K562 (cell line): ENCODE measurements around the gene PTP4A1. TPM values are rescaled to one million over a fixed set of nuclear protein-coding genes. Genes with fewer than 3 reads are reported as not detected.
A peak's percentile ranks its signal among the peaks of the same experiment; 100 is the strongest.

Experiments used
- EP400 ChIP-seq: fragments of 450-650 bp; IDR thresholded peaks from 2 replicates; pipeline ENCODE4 v1.6.1; 2017; ENCODE audit warnings: antibody characterized with exemption, mild to moderate bottlenecking, moderate library complexity
- FOXM1 ChIP-seq, 2 experiments: fragments of 450-650 bp in 1 of 2; sonication (generic) in 1 of 2; formaldehyde crosslinking in 1 of 2; IDR thresholded peaks; 2 replicates each; pipeline versions ENCODE4 v1.6.1 to v1.9.0; 2017 to 2022; ENCODE audit warnings: low read depth in 2 of 2, mild to moderate bottlenecking in 2 of 2, missing genetic modification reagents in 1 of 2, moderate library complexity in 1 of 2
- GTF3C2 ChIP-seq: IDR thresholded peaks from 3 replicates; pipeline ENCODE4 v1.6.1; 2011; ENCODE audit warnings: borderline replicate concordance, mild to moderate bottlenecking, moderate library complexity; ENCODE audit not compliant: insufficient read length; ENCODE audit errors: extremely low read depth
- HDAC1 ChIP-seq, 2 experiments: fragments of 450-650 bp; IDR thresholded peaks; 2 replicates each; pipeline ENCODE4 v1.6.1; 2016 to 2017; ENCODE audit warnings: inconsistent platforms in 1 of 2, mild to moderate bottlenecking in 1 of 2, moderate library complexity in 1 of 2
- IFI16 ChIP-seq: fragments of 250-450 bp; sonication (Bioruptor Pico); IDR thresholded peaks from 2 replicates; pipeline ENCODE4 v2.1.2; 2022; ENCODE audit warnings: mild to moderate bottlenecking, inconsistent platforms
- KLF1 ChIP-seq: fragments of 450-650 bp; IDR thresholded peaks from 2 replicates; pipeline ENCODE4 v1.6.1; 2016; ENCODE audit warnings: missing genetic modification characterization, missing compliant biosample characterization
- KLF6 ChIP-seq: fragments of 250-450 bp; sonication (Bioruptor Pico); IDR thresholded peaks from 2 replicates; pipeline ENCODE4 v1.4.0; 2020; ENCODE audit warnings: mild to moderate bottlenecking, moderate library complexity, borderline replicate concordance
- MITF ChIP-seq: IDR thresholded peaks from 2 replicates; pipeline ENCODE4 v1.6.1; 2014; ENCODE audit warnings: antibody characterized with exemption
- MYBL2 ChIP-seq, 2 experiments: fragments of 450-650 bp in 1 of 2; sonication (generic) in 1 of 2; formaldehyde crosslinking in 1 of 2; IDR thresholded peaks; 2 replicates each; pipeline versions ENCODE4 v1.6.1 to v1.8.1; 2017 to 2022; ENCODE audit warnings: borderline replicate concordance in 1 of 2, inconsistent platforms in 1 of 2, low read depth in 1 of 2, mild to moderate bottlenecking in 1 of 2, missing genetic modification reagents in 1 of 2, moderate library complexity in 1 of 2
- NEUROD1 ChIP-seq: fragments of 150-350 bp; IDR thresholded peaks from 2 replicates; pipeline ENCODE4 v1.6.1; 2014; ENCODE audit warnings: borderline replicate concordance, low read length, low read depth; ENCODE audit not compliant: partially characterized antibody
- NR2C2 ChIP-seq, 2 experiments: fragments of 200-800 bp in 1 of 2; sonication (Bioruptor generic) in 1 of 2; sonication (generic) in 1 of 2; formaldehyde crosslinking in 1 of 2; IDR thresholded peaks; 2 replicates each; pipeline versions ENCODE4 v1.6.1 to v1.8.0; 2016 to 2022; ENCODE audit warnings: mild to moderate bottlenecking in 1 of 2, missing compliant biosample characterization in 1 of 2, missing genetic modification characterization in 1 of 2, missing genetic modification reagents in 1 of 2
- RB1 ChIP-seq: fragments of 450-650 bp; IDR thresholded peaks from 2 replicates; pipeline ENCODE4 v1.6.1; 2017; ENCODE audit warnings: low read depth, mild to moderate bottlenecking
- RFX1 ChIP-seq: fragments of 450-650 bp; IDR thresholded peaks from 2 replicates; pipeline ENCODE4 v1.6.1; 2016; ENCODE audit warnings: mild to moderate bottlenecking, moderate library complexity
- SAFB ChIP-seq: fragments of 200-400 bp; formaldehyde crosslinking; IDR thresholded peaks from 2 replicates; pipeline ENCODE4 v1.6.1; 2017; ENCODE audit warnings: low read depth, low read length, borderline replicate concordance
- SETDB1 ChIP-seq: IDR thresholded peaks from one replicate; pipeline ENCODE4 v1.6.1; 2012; ENCODE audit warnings: low read length, control low read depth, inconsistent platforms
- SRSF7 ChIP-seq: fragments of 200-400 bp; formaldehyde crosslinking; optimal IDR thresholded peaks from 2 replicates; pipeline ENCODE3; 2017; ENCODE audit warnings: mild to moderate bottlenecking, low read depth, low read length
- SRSF9 ChIP-seq: fragments of 200-400 bp; formaldehyde crosslinking; IDR thresholded peaks from 2 replicates; pipeline ENCODE4 v1.6.1; 2017; ENCODE audit warnings: low read depth, low read length, borderline replicate concordance
- TAF7 ChIP-seq: fragments of 450-650 bp; IDR thresholded peaks from 2 replicates; pipeline ENCODE4 v1.6.1; 2016; ENCODE audit warnings: missing genetic modification characterization, missing compliant biosample characterization
- TFE3 ChIP-seq: fragments of 450-650 bp; formaldehyde crosslinking; IDR thresholded peaks from 2 replicates; pipeline ENCODE4 v1.4.0; 2020; ENCODE audit warnings: mild to moderate bottlenecking, mixed read lengths
- YY1 ChIP-seq, 3 experiments: IDR thresholded peaks; 2 replicates each; pipeline ENCODE4 v1.6.1; 2011; ENCODE audit warnings: low read length in 2 of 3, mild to moderate bottlenecking in 2 of 3, moderate library complexity in 2 of 3, borderline replicate concordance in 1 of 3, control low read depth in 1 of 3, low read depth in 1 of 3; ENCODE audit not compliant: insufficient read depth in 3 of 3, insufficient replicate concordance in 2 of 3, control insufficient read depth in 1 of 3, insufficient read length in 1 of 3; ENCODE audit errors: extremely low read depth in 1 of 3
- ZNF324 ChIP-seq: fragments of 250-450 bp; sonication (Bioruptor Pico); IDR thresholded peaks from 2 replicates; pipeline ENCODE4 v1.4.0; 2020; ENCODE audit warnings: mild to moderate bottlenecking
- polyA plus RNA-seq, 8 experiments: library from polyadenylated mRNA; depleted of rRNA in 4 of 8; stranded (reverse) in 5 of 8; unstranded in 3 of 8; fragments of >200 nt; fragmentation: Nextera tagmentation in 2 of 8; fragmentation: Illumina TruSeq in 1 of 8; extraction: Ambion mirVana in 2 of 8; extraction: Trizol in 1 of 8; gene quantifications; 2 replicates each; pipeline versions ENCODE4 v1.2.1 to v1.2.3, GENCODE V29; 2011 to 2014; ENCODE audit warnings: inconsistent platforms in 1 of 8, missing spikeins in 1 of 8
- total RNA-seq, 7 experiments: library from RNA; depleted of rRNA in 6 of 7; stranded (reverse); fragments of >200 nt in 6 of 7; fragmentation: Illumina TruSeq in 2 of 7; extraction: Trizol in 2 of 7; gene quantifications; 2 replicates each; pipeline versions ENCODE4 v1.2.1 to v1.2.3, GENCODE V29; 2011 to 2021; ENCODE audit warnings: low replicate concordance in 1 of 7

Gene PTP4A1
- total and polyA plus RNA-seq, 9 of the 15 experiments (the other 6 are each of a cell fraction or from before 2014, with no cell fraction given): 3.7 to 67.5 (median 13.1) TPM

- TF ChIP-seq YY1 (IDR thresholded peaks at IDR 0.05; ENCODE audit: borderline replicate concordance in 1 of 3, control insufficient read depth in 1 of 3, extremely low read depth in 1 of 3, insufficient read depth in 3 of 3, insufficient read length in 1 of 3, insufficient replicate concordance in 2 of 3, low read depth in 1 of 3, low read length in 2 of 3) (no peak), ZNF324 (CRISPR knock-in tag) (no peak), SRSF7 (no peak), EP400 (0 out of 2 replicates have a peak, but pooled peaks have one; percentile 25), SETDB1 (no peak), MITF (no peak), RFX1 (no peak), FOXM1 (IDR thresholded peaks at IDR 0.05; ENCODE audit: low read depth) (peak; percentile 51; the same call in 1 of the 2 replicates), FOXM1 (CRISPR knock-in tag; IDR thresholded peaks at IDR 0.05; ENCODE audit: low read depth) (no peak), GTF3C2 (no peak), HDAC1 (IDR thresholded peaks at IDR 0.05) (peak in 1 of 2 experiments; percentile 44; a peak in 1 of 4 replicates), KLF6 (CRISPR knock-in tag) (no peak), TAF7 (tag) (no peak), TFE3 (CRISPR knock-in tag) (no peak), KLF1 (tag) (no peak), MYBL2 (IDR thresholded peaks at IDR 0.05; ENCODE audit: low read depth) (no peak), MYBL2 (CRISPR knock-in tag; IDR thresholded peaks at IDR 0.05; ENCODE audit: borderline replicate concordance) (no peak), IFI16 (CRISPR knock-in tag) (no peak), NEUROD1 (no peak), SRSF9 (no peak), RB1 (no peak), SAFB (no peak), NR2C2 (CRISPR knock-in tag; IDR thresholded peaks at IDR 0.05) (no peak), NR2C2 (tag; IDR thresholded peaks at IDR 0.05) (no peak)
Measured at GRCh38 chr6:63573899-63574553, 1.7 kb downstream of the PTP4A1 start (continued).
